Lower leg skin (tissue), 4 donors: ENCODE measurements around the gene UBA6. TPM values are rescaled to one million over a fixed set of nuclear protein-coding genes. Genes with fewer than 3 reads are reported as not detected.

Experiments
- DNase-seq, 2 donors: peaks; one replicate each; pipeline ENCODE4 v3.0.0-alpha.2; 2019; ENCODE audit warnings: low spot score in 2 of 2
- H3K4me3 ChIP-seq: fragments of 200-600 bp; sonication (generic); 2 replicates; pipeline ENCODE4 v1.5.1; 2017; ENCODE audit warnings: mild to moderate bottlenecking, low read depth; ENCODE audit not compliant: poor library complexity, severe bottlenecking
- CTCF ChIP-seq, 3 donors: fragments of 450-650 bp; IDR thresholded peaks; one replicate each; pipeline ENCODE4 v1.5.1; 2016; ENCODE audit warnings: antibody characterized with exemption in 3 of 3, mild to moderate bottlenecking in 3 of 3, moderate library complexity in 2 of 3
- POLR2A ChIP-seq, 2 donors: fragments of 450-650 bp; IDR thresholded peaks; one replicate each; pipeline ENCODE4 v1.6.1; 2016 to 2017; ENCODE audit warnings: antibody characterized with exemption in 2 of 2, mild to moderate bottlenecking in 1 of 2, moderate library complexity in 1 of 2
- WGBS, 2 donors: methylation state at CpG; one replicate each; pipeline ENCODE4 v1.1.5; 2018; 5-methylcytosine and 5-hydroxymethylcytosine counted together
- intact Hi-C: fragments of 100-400 bp; cut with DNase I; formaldehyde crosslinking; loops from one replicate; pipeline ENCODE4 v1.15.0; 2023; ENCODE audit warnings: low total_unique reads
- total RNA-seq, 4 donors: library from RNA; depleted of rRNA; stranded (reverse); fragments of >200 nt; gene quantifications; one replicate each; pipeline ENCODE4 v1.1.0, GENCODE V29; 2016

UBA6 gene
- total RNA-seq, 4 donors from 2014 or later: 37.0 to 59.9 (median 43.4) TPM

- H3K4me3 ChIP-seq: no peak overlapping the region
- intact Hi-C loops: no loop called here
- 78 to 93% methylated on average over 2 of the region's 2 CpGs for WGBS, 2 donors
- no peak for DNase-seq
- TF ChIP-seq POLR2A (IDR thresholded peaks at IDR 0.05) (no peak), CTCF (IDR thresholded peaks at IDR 0.05) (no peak)
These were observed 119.0 kb downstream of the UBA6 start for GRCh38 chr4:67581913-67582312.

- DNase-seq: no peak
- TF ChIP-seq POLR2A (IDR thresholded peaks at IDR 0.05) (no peak), CTCF (IDR thresholded peaks at IDR 0.05) (no peak)
- no peak overlapping the region for H3K4me3 ChIP-seq
- WGBS, 2 donors: 44 to 52% methylated on average over 8 of the region's 8 CpGs
- intact Hi-C loops: no loop called here
These were observed 119.6 kb downstream of the UBA6 start for GRCh38 chr4:67581208-67581857.

- H3K4me3 ChIP-seq: no peak overlapping the region
- DNase-seq: no peak
- intact Hi-C loops: no loop called here
- 71 to 73% methylated on average over 3 of the region's 3 CpGs for WGBS, 2 donors
- TF ChIP-seq POLR2A (IDR thresholded peaks at IDR 0.05) (no peak), CTCF (IDR thresholded peaks at IDR 0.05) (no peak)
These were observed 120.4 kb downstream of the UBA6 start for GRCh38 chr4:67580577-67580976.

- 96 to 97% methylated on average over 1 of the region's 1 CpG for WGBS, 2 donors
- no peak for TF ChIP-seq POLR2A (IDR thresholded peaks at IDR 0.05)
- no peak for TF ChIP-seq CTCF (IDR thresholded peaks at IDR 0.05)
- H3K4me3 ChIP-seq: no peak overlapping the region
- no peak for DNase-seq
- intact Hi-C loops: no loop called here
These were observed 124.4 kb downstream of the UBA6 start for GRCh38 chr4:67576538-67576937.

GRCh38 chr4:67576059-67576466 lies 124.9 kb downstream of the UBA6 start:
- TF ChIP-seq POLR2A (IDR thresholded peaks at IDR 0.05) (no peak), CTCF (IDR thresholded peaks at IDR 0.05) (no peak)
- WGBS, 2 donors: 83 to 84% methylated on average over 4 of the region's 4 CpGs
- no peak for DNase-seq
- intact Hi-C loops: no loop called here
- no peak overlapping the region for H3K4me3 ChIP-seq
